NCI-H510A treated with DMSO at 0.1 percent for 48 hours (cell line): Measurements from ENCODE around the gene HACD2.
"Not testable (repeated sequence)": the region's sequence is repeated elsewhere in the genome, so short reads cannot be mapped to it uniquely, and the experiment has no call there.

Source experiments
- DNase-seq: peaks from one replicate; lab custom pipeline; 2025; lab: John Stamatoyannopoulos, UW

HACD2 gene

DNA sequence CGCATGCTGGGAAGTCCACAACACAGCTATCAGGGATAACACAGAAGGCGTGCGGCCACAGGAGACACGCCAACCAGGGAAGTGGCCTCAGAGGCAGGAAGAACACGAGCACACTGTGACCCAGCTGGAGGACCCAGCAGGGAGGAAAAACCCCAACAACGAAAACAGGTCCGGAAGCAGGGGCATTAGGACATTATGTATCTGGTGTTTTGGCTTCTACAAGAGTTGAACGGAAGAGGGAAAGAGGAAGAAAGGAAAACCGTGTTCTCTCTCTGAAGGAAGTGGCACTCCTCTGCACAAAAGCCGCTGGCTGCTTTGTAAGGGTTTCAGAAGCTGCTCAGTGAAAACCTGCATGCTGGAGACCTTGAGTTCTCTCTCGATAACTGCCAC is 61.8 kb downstream of the HACD2 start:
- no peak for DNase-seq

DNA sequence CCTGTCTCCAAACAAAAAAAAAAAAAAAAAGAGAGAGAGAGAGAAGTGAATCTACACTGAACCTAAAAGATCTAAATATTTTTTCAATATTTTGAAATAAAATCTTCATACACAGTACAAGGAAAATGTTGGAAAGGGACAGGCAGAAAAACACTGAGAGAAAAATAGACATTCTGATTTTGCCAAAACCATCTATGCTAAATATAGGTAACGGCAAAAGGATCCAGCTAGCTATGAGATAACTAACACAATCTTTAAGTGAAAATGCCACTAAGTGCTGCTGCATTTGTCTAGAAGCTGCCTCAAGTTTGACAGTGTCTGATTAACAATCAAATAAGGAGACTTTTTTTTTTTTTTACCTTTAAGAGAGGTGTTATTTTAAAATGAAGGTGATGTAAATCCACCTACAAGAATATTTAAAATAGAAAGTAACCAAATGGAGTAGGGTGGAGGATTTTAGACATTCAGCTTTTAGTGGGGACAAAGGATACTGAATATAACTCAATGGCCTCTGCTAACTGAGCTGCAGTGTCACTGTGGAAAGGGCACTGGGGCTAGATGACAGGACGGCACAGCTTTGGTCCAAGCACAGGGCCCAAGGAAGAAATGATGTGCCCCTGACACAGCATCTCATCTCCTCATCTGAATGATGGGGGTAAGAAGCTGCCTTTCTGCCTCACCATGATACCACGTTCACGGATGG is 62.4 kb downstream of the HACD2 start:
- DNase-seq, result no peak

DNA sequence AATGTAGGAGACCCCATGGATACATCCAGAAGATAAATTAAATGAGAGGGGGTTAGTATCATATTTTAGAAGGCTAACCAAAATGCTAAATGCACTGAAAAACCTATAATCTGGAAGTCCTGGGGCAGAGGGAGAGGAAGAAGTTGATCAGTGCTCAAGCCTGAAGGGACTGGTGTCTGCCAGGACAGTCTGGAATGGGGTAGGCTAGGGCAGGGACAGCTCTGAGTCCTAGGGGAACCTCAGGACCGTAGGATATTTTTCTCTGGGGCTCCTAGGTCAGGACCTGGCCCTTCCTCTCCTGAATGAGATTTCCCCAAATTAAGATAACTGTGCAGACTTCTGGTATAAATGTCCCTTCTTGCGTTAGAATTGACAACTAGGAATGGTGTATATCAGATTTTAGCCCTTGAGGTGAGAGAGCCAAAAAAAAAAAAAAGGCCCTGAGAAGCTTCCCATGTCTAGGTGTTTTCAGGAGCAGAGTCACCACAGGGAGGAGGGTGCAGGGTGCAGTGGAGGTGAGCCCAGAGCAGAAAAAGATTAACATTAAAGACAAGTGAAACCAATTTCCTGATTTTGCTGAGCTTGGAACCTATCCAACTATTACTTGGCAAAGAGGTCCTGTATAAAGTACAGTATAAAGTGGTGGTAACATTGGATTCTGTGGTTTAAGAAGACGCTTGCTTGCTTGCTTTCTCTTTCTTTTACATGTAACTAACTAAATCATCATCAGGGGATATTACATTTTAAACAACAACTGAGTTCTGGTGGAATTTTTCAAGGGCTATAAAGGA is 63.5 kb downstream of the HACD2 start:
- DNase-seq, result no peak

DNA sequence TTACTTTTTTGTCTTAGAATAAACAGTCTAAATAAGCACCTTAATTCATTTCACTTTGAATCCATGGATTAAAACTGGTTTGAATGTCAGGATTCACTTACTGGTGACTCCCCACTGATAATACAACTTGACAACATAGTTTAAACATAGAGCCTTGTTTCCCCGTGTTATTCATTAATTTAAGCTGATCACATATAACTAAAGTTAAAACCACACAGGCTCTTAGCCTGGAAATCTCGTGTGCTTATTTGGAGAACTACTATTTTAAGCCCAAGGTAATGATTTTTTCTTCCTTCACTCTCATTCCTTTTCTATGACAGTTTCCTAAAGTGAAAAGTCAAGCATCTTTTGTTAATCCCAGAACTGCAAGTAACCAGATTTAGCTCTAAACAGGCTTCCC is 64.2 kb downstream of the HACD2 start:
- no peak for DNase-seq

DNA sequence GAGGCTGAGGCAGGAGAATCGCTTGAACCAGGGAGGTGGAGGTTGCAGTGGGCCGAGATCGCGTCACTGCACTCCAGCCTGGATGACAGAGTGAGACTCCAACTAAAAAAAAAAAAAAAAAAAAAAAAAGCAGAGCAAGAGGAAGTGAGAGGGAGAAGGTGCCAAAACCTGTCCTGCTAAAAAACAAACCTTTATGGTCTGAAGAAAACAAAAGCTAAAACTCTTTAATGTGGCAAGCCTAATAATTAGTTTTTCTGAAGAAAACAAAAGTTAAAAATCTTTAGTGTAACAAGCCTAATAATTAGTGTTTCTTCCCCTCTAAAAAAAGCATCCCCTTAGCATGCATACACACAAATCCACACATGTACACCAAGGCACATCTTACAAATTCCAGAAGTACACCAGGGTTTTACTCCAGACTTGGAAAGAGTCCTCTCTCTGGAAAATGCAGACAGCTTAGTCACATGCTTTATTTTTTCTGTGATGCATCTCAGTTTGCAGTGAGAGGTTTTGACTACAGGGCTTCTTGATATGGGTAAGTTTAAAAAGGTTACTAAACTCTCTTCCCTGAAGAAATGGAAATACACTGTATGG is 65.9 kb downstream of the HACD2 start:
- no peak for DNase-seq

DNA sequence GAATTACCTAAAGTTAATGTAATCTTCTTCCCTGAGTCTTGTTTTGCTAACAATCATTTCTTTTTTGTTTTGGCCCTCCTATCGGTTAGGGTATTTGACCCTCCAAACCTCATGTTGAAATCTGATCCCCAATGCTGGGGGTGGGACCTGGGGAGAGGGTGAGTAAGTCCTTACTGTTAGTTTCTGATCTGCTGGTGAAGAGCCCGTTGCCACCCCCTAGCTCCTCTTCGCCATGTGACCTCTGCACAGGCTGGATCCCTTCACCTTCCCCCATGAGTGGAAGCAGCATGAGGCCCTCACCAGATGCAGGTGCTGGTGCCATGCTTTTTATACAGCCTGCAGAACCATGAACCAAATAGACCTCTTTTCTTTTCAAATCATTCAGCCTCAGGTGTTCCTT is 73.1 kb downstream of the HACD2 start:
- DNase-seq, result no peak

DNA sequence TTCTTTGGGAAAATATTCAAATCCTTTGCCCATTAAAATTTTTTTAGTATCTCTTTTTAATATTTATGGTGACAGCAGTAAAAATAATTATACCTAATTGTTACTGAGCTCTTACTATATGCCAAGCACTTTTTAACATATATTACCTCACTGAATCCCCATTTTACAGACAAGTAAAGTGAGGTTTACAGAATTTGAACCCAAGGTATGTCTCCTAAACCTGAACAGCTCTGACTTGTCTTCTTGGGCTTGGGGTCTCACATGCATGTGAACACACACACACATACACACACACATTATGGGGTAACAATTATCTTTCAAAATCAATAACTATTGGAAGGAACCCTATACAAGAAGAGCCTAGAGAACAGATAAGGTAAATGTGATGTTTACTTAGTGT is 73.8 kb downstream of the HACD2 start:
- no peak for DNase-seq

DNA sequence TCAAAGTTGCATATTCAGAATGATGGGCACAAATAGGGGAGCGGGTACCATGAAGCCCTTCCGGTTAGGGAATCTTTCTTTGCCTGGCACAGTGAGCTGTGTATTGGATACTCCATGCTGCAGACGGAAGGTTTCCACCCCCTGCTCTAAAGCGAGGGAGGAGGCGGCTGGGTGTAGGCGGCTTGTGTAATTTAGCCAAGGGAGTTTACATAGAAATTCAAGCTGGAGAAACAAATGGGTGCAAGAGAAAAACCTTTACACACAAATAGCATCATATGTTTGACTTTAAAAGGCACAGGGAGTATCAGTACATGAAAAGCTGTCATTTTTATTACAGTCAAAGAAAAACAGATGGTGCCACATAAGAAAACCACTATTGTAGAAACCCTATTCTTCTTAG is 76.7 kb downstream of the HACD2 start:
- no peak for DNase-seq

DNA sequence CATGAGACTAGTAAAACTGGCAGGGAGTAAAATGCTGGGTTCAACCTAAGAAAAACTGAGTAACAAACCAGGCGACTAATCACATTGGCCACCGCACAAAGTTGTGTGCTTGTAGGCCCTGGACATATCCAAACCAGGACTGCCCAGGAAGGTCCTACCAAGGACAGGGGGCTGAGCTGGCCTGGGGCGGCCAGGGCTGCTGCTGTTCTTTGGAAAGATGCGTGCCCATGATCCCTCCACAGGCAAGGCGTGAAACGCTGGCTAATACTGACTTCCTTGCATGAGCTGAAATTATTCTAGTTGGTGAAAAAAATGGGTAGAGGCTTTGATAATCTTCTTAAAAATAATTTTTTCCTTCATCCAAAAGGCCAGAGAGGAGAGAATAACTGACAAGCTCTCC is 79.0 kb downstream of the HACD2 start:
- no peak for DNase-seq

DNA sequence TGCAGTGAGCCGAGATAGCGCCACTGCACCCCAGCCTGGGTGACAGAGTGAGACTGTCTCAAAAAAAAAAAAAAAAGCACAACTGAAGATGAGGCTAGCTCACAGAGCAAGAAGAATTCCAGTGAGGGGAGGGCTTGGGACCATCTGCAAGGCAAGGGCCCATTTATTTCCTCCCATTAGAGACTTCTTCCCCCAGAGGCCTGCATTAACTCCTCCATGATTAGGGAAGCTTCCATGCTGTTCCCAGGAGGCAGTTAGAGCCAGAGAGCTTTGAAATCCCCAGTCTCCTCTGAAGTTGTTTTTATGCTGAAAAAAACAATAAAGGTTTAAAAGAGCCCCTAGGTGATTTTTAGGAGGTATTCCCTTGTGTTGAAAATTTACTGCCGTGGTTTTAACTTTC is 81.7 kb downstream of the HACD2 start:
- no peak for DNase-seq

DNA sequence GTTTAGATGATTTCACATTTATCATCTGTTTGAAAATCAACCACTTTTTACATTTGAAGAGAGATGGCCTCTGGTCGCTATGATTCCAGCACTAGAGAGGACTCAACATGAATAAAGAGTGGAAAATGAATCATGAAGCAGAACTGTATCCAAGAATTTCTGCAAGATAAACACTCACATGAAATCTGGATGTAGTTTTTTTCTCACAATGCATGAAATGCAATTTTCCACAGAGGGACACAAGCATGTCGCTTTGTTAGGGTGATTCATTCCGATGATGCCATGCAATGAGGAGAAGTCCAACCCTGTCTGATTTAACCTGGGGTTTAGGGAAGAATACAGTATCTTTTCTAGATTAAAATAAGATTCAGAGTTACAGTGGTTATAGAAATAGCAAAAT is 85.5 kb downstream of the HACD2 start:
- DNase-seq, result no peak

DNA sequence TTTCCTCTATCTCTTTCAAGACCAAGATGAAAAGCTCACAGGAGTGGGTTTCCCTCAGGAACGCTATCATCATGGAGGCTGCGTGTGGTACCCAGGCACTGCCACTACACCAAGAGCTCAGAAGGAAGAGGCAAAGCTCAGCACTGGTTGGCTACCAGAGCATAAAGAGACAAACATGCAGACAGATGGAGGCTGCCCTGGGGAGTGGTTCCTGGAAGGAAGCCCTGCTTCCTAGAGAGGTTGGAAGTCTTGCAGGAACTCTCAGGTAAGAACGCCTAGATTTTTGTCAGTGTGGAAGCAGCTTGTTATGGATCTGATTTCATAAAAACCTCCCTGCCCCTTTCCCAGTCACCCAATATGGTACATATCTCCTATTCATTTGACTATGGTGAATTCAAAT is 86.1 kb downstream of the HACD2 start:
- DNase-seq, result no peak

DNA sequence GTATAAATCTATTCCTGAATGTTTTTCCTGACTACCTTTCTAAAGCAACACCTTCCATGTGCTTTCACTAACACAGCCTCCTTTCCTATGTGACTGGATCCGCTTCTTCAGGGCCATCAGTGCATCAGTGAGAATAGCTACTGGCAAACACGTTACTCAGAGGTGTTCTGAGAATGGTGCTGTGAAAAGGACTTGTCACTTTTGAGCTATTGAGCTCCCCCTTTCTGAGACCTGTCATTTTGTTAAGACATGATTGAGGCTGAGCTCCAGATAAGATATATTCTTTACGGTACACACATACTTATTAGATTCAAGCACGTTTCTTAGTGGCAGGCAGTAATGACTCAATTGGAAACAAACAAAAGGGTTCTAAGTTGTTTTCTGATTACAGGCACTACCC is 90.9 kb downstream of the HACD2 start:
- no peak for DNase-seq

DNA sequence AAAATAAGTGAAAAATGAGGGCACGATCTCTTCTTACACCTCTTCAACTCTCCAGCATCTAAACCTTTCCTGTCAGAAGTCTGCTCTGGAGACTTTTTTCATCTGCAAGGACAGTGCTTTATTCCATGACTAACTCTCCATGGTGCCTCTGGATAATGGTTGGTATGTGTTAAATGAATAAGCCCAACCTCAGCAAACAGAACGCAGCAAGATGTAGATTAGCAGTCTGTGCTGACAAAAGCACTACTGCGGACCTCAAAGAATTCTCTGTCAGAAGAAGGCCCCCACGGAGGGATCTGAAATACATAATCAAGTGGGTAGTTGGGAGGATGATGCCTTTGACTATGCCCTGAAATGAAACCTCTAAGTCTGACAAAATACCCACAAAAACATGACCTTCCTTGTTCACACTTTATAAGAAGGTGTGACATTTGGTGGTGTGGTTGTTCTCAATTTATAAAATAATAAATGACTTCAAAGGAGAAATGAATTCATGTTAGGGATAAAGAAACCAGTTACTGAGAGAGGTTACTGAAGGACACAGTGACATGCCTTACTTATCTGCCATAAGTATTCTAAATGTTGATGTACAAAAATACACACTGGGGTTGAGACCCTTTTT is 92.8 kb downstream of the HACD2 start:
- no peak for DNase-seq

DNA sequence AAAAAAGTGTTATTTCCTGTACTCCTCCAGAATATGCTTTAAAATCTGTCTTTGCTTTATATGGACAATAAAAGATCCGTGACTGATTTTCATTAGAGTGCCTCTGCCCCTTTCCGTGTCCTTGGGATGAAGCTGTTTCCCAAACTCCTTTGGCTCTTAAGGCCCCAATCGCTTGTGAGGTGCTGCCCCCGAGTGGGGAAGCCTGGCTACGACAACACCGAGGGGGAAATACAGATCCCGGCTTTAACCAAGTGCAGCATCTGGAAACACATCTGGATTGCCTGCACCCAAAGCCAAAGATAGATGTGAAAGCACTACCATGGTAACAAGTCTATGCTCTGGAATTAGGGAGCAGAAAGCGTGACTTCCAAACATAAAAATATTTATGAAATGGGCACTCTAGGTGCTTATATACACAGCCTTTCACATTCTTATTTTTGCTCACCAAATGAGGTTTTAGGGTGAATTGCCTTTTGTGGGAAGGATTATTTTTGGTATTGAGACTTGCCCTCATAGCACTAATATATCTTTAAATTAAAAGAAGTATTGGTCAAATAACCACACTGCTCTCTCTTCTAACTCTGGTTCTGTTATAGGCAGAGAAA is 95.4 kb downstream of the HACD2 start:
- DNase-seq, result peak; percentile 32

DNA sequence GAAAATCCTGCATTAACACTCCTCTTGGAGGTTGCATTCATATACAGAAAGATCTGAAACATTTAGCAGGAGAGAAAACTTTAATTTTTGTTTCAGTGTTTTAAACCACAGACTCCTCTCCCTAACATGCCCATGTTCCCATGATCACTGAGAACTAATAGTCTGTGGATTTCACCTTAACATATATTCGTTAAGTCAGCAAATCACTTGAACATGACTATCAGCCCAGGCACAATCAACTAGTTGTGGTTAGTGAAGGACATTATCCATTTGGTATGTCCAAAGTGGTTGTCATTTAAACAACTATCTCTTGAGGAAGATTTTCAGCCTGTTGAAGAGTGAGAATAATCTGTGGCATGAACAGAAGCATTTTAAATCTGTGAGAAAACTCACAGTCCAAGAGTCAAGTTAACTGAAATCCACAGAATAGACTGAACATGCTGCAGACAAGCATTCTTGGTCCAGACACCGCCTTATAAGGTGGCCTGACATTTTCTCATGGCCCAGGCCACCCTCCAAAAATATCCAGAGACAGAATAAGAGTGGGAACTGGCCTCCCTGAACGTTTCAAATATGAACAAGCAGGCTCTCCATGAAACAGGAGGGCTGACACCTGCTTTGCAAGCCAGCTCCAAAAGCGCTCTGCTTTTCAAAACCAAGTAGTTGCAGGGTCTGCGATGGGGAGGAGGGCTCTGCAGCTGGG is 96.1 kb downstream of the HACD2 start:
- no peak for DNase-seq

DNA sequence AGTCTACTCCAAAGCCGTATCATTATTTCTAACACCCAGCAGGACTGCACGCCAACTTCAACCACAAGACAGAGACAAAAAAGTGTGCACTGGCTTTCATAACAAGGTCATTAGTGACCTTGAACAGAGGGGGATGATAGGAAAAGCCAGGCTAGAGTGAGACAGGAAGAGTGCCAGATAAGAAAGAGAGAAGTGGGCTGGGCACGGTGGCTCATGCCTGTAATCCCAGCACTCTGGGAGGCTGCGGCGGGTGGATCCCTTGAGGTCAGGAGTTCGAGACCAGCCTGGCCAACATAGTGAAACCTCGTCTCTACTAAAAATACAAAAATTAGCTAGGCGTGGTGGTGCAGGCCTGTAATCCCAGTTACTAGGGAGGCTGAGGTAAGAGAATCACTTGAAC is 97.8 kb downstream of the HACD2 start:
- not testable (repeated sequence) for DNase-seq

DNA sequence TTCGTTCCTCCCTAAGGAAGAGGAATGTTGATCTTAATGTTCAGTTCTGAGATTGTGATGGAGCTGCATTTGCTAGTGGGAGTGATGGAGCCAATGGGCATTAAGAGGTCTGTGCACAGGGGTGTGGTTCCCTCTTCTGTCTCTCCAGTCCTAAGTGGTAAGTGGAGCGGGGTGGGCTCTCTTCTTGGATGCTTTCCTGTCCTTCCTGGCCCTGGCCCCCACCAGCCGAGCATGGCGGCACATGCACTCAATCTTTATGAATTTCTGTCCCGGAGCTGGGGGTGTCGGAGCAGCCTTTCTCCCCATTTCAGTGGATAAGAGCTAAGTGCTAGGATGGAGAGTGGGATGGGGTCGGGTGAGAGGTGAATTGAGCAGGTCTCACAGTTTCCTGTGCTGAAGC is 98.4 kb downstream of the HACD2 start:
- DNase-seq, result no peak

DNA sequence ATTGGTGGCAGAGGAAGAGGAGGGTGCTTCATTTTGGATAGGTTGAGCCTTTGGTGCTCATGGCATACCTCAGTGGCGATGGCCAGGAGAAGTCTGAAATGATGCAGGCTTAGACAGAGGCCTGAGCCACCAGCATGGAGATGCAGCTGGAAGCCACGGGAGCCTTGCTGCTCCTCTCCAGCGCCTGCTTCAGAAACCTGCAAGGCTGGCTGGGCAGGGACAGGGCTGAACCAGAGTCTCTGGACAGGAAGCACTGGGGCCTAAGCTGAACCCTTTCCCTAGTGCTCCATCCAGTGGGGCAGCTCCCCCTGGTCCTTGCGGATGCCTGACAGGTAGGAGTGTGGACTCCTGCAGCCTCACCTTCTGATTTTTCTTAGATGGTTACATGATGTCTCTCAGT is 99.3 kb downstream of the HACD2 start:
- DNase-seq, result no peak

DNA sequence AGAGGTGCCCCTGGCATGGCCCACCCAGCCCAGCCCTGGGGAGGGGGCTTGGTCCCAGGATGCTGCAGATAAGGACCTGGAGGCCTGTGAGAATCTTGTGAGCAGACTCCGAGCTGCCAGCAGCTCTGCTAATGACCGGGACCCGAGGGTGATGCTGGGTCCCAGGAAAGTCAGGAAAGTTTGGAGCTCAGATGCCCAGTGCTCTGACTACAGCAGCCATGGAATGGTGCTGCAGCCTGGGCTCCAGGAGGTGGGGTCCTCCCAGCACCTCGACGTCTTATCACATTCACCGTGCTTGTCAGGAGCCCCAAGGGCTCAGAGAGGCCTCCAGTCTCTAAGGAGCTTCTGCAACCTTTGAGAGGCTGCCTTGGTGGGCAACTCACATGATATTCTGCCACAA is 101.7 kb downstream of the HACD2 start:
- DNase-seq, result no peak

DNA sequence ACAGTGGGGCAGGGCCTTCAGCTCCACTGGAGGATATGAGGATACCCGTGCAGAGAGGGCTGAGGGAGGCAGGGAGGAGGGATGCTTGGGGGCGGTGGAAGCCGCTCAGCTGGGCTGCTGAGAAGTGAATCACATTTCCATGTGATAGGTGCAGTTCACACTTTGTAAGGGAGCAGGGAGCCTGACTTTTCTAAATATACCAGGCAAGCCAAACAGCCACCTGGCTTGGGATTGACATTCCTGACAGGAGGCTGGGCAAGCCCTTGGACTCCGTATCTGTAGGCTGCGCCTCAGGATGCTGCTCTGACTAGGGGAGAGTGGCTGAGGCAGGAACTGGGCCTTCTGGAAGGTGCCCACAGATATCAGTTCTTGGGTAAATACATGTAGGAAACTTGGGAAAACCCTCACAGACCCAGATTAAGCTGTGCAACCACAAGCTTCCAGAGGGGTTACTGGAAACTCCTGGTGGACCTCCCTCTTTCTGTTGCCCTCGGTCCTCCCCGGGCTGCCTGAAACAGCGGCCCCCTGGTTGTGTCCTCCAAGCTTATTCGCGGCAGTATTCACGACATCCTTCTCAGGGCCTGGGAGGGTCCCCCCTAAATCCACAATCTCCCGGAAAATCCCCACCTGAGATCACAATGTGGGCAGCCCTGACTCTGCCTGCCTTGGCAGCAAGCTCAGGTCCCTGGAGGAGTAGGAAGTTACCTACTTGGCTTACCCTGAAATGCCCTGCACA is 103.0 kb downstream of the HACD2 start:
- DNase-seq, result no peak
